A673 (cell line): Measurements from ENCODE around the gene OR10G2.

Experiments used
- EZH2 ChIP-seq: fragments of 200-600 bp; sonication (generic); IDR thresholded peaks from 2 replicates; pipeline ENCODE4 v1.6.1; 2017; ENCODE audit warnings: borderline replicate concordance, low read depth, mild to moderate bottlenecking, mixed read lengths, antibody characterized with exemption, low read length; ENCODE audit not compliant: poor library complexity, severe bottlenecking
- TF ChIP-seq, protein P1 (sequence below): fragments of 300-800, 200-600 bp; sonication (generic); conservative IDR thresholded peaks from 2 replicates; pipeline ENCODE4 v1.5.1; 2017; ENCODE audit warnings: low read depth, mild to moderate bottlenecking, antibody characterized with exemption, low read length, moderate library complexity, mixed read lengths

- TF ChIP-seq, protein P1, sequence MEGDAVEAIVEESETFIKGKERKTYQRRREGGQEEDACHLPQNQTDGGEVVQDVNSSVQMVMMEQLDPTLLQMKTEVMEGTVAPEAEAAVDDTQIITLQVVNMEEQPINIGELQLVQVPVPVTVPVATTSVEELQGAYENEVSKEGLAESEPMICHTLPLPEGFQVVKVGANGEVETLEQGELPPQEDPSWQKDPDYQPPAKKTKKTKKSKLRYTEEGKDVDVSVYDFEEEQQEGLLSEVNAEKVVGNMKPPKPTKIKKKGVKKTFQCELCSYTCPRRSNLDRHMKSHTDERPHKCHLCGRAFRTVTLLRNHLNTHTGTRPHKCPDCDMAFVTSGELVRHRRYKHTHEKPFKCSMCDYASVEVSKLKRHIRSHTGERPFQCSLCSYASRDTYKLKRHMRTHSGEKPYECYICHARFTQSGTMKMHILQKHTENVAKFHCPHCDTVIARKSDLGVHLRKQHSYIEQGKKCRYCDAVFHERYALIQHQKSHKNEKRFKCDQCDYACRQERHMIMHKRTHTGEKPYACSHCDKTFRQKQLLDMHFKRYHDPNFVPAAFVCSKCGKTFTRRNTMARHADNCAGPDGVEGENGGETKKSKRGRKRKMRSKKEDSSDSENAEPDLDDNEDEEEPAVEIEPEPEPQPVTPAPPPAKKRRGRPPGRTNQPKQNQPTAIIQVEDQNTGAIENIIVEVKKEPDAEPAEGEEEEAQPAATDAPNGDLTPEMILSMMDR: no peak
- no peak for TF ChIP-seq EZH2
Measured at GRCh38 chr14:21614240-21614639, 20.5 kb downstream of the OR10G2 start.
